ENCODE measurements around the gene KRT2.
A peak's percentile ranks its signal among the peaks of the same experiment; 100 is the strongest.

Gene KRT2

GRCh38 chr12:52645982-52646381, 6.0 kb downstream of the KRT2 start:
- H3K27ac ChIP-seq (ENCODE audit: extremely low read depth, low read depth, low read length) = no peak overlapping the region
- TF ChIP-seq ZNF610 (tag by site-specific recombination; IDR thresholded peaks at IDR 0.05; ENCODE audit: borderline replicate concordance) (no peak), OSR2 (tag by site-specific recombination; IDR thresholded peaks at IDR 0.05) (no peak), ZXDB (tag by site-specific recombination; IDR thresholded peaks at IDR 0.05) (no peak), ZNF677 (tag by site-specific recombination; IDR thresholded peaks at IDR 0.05) (no peak), ZSCAN16 (tag by site-specific recombination; IDR thresholded peaks at IDR 0.05) (no peak), ZNF707 (tag by site-specific recombination; IDR thresholded peaks at IDR 0.05) (no peak), ZNF2 (tag by site-specific recombination; IDR thresholded peaks at IDR 0.05) (no peak), ZNF174 (tag by site-specific recombination; IDR thresholded peaks at IDR 0.05) (no peak), ZBTB21 (tag by site-specific recombination; IDR thresholded peaks at IDR 0.05) (no peak), ZNF202 (tag by site-specific recombination; IDR thresholded peaks at IDR 0.05; ENCODE audit: borderline replicate concordance) (no peak), ZNF626 (tag by site-specific recombination; IDR thresholded peaks at IDR 0.05) (no peak), SETDB1 (IDR thresholded peaks at IDR 0.05; ENCODE audit: insufficient read length, low read length) (no peak), GLI2 (tag by site-specific recombination; IDR thresholded peaks at IDR 0.05; ENCODE audit: borderline replicate concordance, low read depth) (no peak), ZNF776 (tag by site-specific recombination; IDR thresholded peaks at IDR 0.05; ENCODE audit: borderline replicate concordance) (no peak), ZFHX2 (tag by site-specific recombination; conservative IDR thresholded peaks at IDR 0.05) (no peak), ZNF48 (tag by site-specific recombination; IDR thresholded peaks at IDR 0.05) (no peak), ZNF140 (tag by site-specific recombination; IDR thresholded peaks at IDR 0.05) (no peak), ZNF791 (tag by site-specific recombination; IDR thresholded peaks at IDR 0.05) (no peak)
- no peaks in the 10 kb centered on the region for H3K4me1 ChIP-seq (ENCODE audit: control insufficient read depth, insufficient read depth, low read length)
- no peaks in the 10 kb centered on the region for H3K9me3 ChIP-seq (ENCODE audit: control insufficient read depth, insufficient read depth, low read depth, low read length)
- no peaks in the 10 kb centered on the region for H3K36me3 ChIP-seq (ENCODE audit: control insufficient read depth in 2 of 2, insufficient read depth in 1 of 2, low read length in 2 of 2)
- H3K4me3 ChIP-seq (ENCODE audit: low read depth, low read length) = no peak overlapping the region
- ChIA-PET POLR2A (no interaction called here), CTCF (no interaction called here)

- CTCF ChIA-PET = interaction anchor here (0.6 kb wide), 1 partner anchor 276 kb away, joined by 3 read pairs; no protein-coding TSS in a partner anchor
- POLR2A ChIA-PET = no interaction called here
- no peaks in the 10 kb centered on the region for H3K36me3 ChIP-seq (ENCODE audit: control insufficient read depth in 2 of 2, insufficient read depth in 1 of 2, low read length in 2 of 2)
- H3K27ac ChIP-seq (ENCODE audit: extremely low read depth, low read depth, low read length) = no peak overlapping the region
- no peaks in the 10 kb centered on the region for H3K4me1 ChIP-seq (ENCODE audit: control insufficient read depth, insufficient read depth, low read length)
- H3K4me3 ChIP-seq (ENCODE audit: low read depth, low read length) = no peak overlapping the region
- no peaks in the 10 kb centered on the region for H3K9me3 ChIP-seq (ENCODE audit: control insufficient read depth, insufficient read depth, low read depth, low read length)
- TF ChIP-seq ZNF600 (tag by site-specific recombination; IDR thresholded peaks at IDR 0.05) = peak; percentile 72
- no peak for TF ChIP-seq SP2 (tag by site-specific recombination; IDR thresholded peaks at IDR 0.05)
- no peak for TF ChIP-seq ZNF843 (tag by site-specific recombination; IDR thresholded peaks at IDR 0.05)
- TF ChIP-seq KLF16 (tag by site-specific recombination; IDR thresholded peaks at IDR 0.05) = no peak
- no peak for TF ChIP-seq ZNF157 (tag by site-specific recombination; IDR thresholded peaks at IDR 0.05)
- TF ChIP-seq ZNF596 (tag by site-specific recombination; IDR thresholded peaks at IDR 0.05) = no peak
- TF ChIP-seq KLF1 (tag by site-specific recombination; IDR thresholded peaks at IDR 0.05) = peak; percentile 82
- TF ChIP-seq OSR2 (tag by site-specific recombination; IDR thresholded peaks at IDR 0.05) = no peak
- no peak for TF ChIP-seq ZNF146 (tag by site-specific recombination; IDR thresholded peaks at IDR 0.05)
- TF ChIP-seq ZNF311 (tag by site-specific recombination; IDR thresholded peaks at IDR 0.05; ENCODE audit: borderline replicate concordance) = no peak
- TF ChIP-seq SP3 (tag by site-specific recombination; IDR thresholded peaks at IDR 0.05) = no peak
- no peak for TF ChIP-seq ZNF623 (tag by site-specific recombination; IDR thresholded peaks at IDR 0.05)
- TF ChIP-seq KLF10 (tag by site-specific recombination; IDR thresholded peaks at IDR 0.05) = no peak
- TF ChIP-seq ZNF341 (tag by site-specific recombination; IDR thresholded peaks at IDR 0.05; ENCODE audit: low read depth) = no peak
- no peak for TF ChIP-seq ZNF416 (tag by site-specific recombination; IDR thresholded peaks at IDR 0.05)
- TF ChIP-seq ZIC2 (tag by site-specific recombination; IDR thresholded peaks at IDR 0.05) = no peak
- no peak for TF ChIP-seq ZNF639 (tag by site-specific recombination; IDR thresholded peaks at IDR 0.05)
- TF ChIP-seq ZNF707 (tag by site-specific recombination; IDR thresholded peaks at IDR 0.05) = no peak
- TF ChIP-seq EGR2 (tag by site-specific recombination; IDR thresholded peaks at IDR 0.05; ENCODE audit: low read depth) = peak; percentile 66; the same call in 1 of the 2 replicates
- TF ChIP-seq ZFHX2 (tag by site-specific recombination; conservative IDR thresholded peaks at IDR 0.05) = peak; percentile 57
- no peak for TF ChIP-seq ZFP37 (tag by site-specific recombination; IDR thresholded peaks at IDR 0.05)
- peak; percentile 43; the same call in 1 of the 2 replicates for TF ChIP-seq ZBTB6 (tag by site-specific recombination; IDR thresholded peaks at IDR 0.05)
Observed at GRCh38 chr12:52645120-52645761, 6.8 kb downstream of the KRT2 start.
